SK-N-DZ (cell line): ENCODE results near the gene CAMK2A.

Source experiments
- DNase-seq: peaks from one replicate; pipeline ENCODE4 v3.0.0-alpha.2; 2015; ENCODE audit warnings: low spot score

The CAMK2A gene

GRCh38 chr5:150279330-150280020, 10.1 kb downstream of the CAMK2A start:
- DNase-seq, result no peak

GRCh38 chr5:150278916-150279315, 10.7 kb downstream of the CAMK2A start:
- no peak for DNase-seq

GRCh38 chr5:150278046-150278730, 11.4 kb downstream of the CAMK2A start:
- no peak for DNase-seq

- peak; percentile 53 for DNase-seq
These were observed 12.5 kb downstream of the CAMK2A start for GRCh38 chr5:150277043-150277442.

- DNase-seq, result no peak
These were observed 14.8 kb downstream of the CAMK2A start for GRCh38 chr5:150274811-150275210.

GRCh38 chr5:150272531-150272930, 17.0 kb downstream of the CAMK2A start:
- DNase-seq, result peak; percentile 84

GRCh38 chr5:150271923-150272322, 17.6 kb downstream of the CAMK2A start:
- DNase-seq, result no peak

- no peak for DNase-seq
These were observed 18.3 kb downstream of the CAMK2A start for GRCh38 chr5:150271296-150271692.

GRCh38 chr5:150270541-150271295, 18.9 kb downstream of the CAMK2A start:
- no peak for DNase-seq

GRCh38 chr5:150266871-150267291, 22.7 kb downstream of the CAMK2A start:
- DNase-seq, result no peak

- no peak for DNase-seq
These were observed 23.6 kb downstream of the CAMK2A start for GRCh38 chr5:150265870-150266383.

GRCh38 chr5:150264667-150265603, 24.6 kb downstream of the CAMK2A start:
- no peak for DNase-seq

- DNase-seq, result peak; percentile 70
These were observed 25.6 kb downstream of the CAMK2A start for GRCh38 chr5:150263801-150264621.

- DNase-seq, result no peak
These were observed 26.2 kb downstream of the CAMK2A start for GRCh38 chr5:150263375-150263775.

GRCh38 chr5:150262502-150262901, 27.1 kb downstream of the CAMK2A start:
- DNase-seq, result no peak

GRCh38 chr5:150261231-150261630, 28.3 kb downstream of the CAMK2A start:
- no peak for DNase-seq

GRCh38 chr5:150258130-150258529, 31.4 kb downstream of the CAMK2A start:
- DNase-seq, result no peak

- DNase-seq, result no peak
These were observed 32.1 kb downstream of the CAMK2A start for GRCh38 chr5:150257424-150257823.

GRCh38 chr5:150256410-150257064, 33.0 kb downstream of the CAMK2A start:
- peak; percentile 80 for DNase-seq
